ENCODE results near the gene CELF5.

The CELF5 gene

GRCh38 chr19:3224346-3225168 is at the start of gene CELF5:
TSS of gene CELF5 (plus strand) at chr19:3224661. CDS start at chr19:3224740, 79 bp downstream.
- DNase-seq: no peak

GRCh38 chr19:3175781-3176714 is 48.4 kb upstream of the CELF5 start:
- no peak for DNase-seq

- DNase-seq: no peak
Observed at GRCh38 chr19:3176715-3177501, 47.6 kb upstream of the CELF5 start.

GRCh38 chr19:3178377-3178972 is 46.0 kb upstream of the CELF5 start, which contains the start of gene S1PR4:
TSS of gene S1PR4 (plus strand) at chr19:3178769. CDS start at chr19:3178793, 24 bp downstream.
- DNase-seq: no peak

- no peak for DNase-seq
Observed at GRCh38 chr19:3178973-3179738, 45.3 kb upstream of the CELF5 start.

- no peak for DNase-seq
Observed at GRCh38 chr19:3179739-3180293, 44.6 kb upstream of the CELF5 start.

- no peak for DNase-seq
Observed at GRCh38 chr19:3183721-3184641, 40.5 kb upstream of the CELF5 start.

GRCh38 chr19:3184847-3185460 is 39.5 kb upstream of the CELF5 start:
- DNase-seq: no peak

GRCh38 chr19:3185461-3186159 is 38.9 kb upstream of the CELF5 start, which contains the start of gene NCLN:
TSS of gene NCLN (plus strand) at chr19:3185930. CDS start at chr19:3186031, 101 bp downstream.
- DNase-seq: peak; percentile 94

GRCh38 chr19:3186160-3186688 is 38.2 kb upstream of the CELF5 start:
- no peak for DNase-seq

- DNase-seq: no peak
Observed at GRCh38 chr19:3186891-3187661, 37.4 kb upstream of the CELF5 start.

GRCh38 chr19:3187662-3188511 is 36.6 kb upstream of the CELF5 start:
- no peak for DNase-seq

GRCh38 chr19:3188627-3189596 is 35.5 kb upstream of the CELF5 start:
- no peak for DNase-seq

- no peak for DNase-seq
Observed at GRCh38 chr19:3189702-3190469, 34.6 kb upstream of the CELF5 start.

- no peak for DNase-seq
Observed at GRCh38 chr19:3190470-3190770, 34.0 kb upstream of the CELF5 start.
